ENCODE results near the gene RALGPS1. TPM values are rescaled to one million over a fixed set of nuclear protein-coding genes. Genes with fewer than 3 reads are reported as not detected.

Gene RALGPS1
- polyA plus RNA-seq, 3 donors, result 0.60 to 4.6 (median 1.3) TPM

DNA sequence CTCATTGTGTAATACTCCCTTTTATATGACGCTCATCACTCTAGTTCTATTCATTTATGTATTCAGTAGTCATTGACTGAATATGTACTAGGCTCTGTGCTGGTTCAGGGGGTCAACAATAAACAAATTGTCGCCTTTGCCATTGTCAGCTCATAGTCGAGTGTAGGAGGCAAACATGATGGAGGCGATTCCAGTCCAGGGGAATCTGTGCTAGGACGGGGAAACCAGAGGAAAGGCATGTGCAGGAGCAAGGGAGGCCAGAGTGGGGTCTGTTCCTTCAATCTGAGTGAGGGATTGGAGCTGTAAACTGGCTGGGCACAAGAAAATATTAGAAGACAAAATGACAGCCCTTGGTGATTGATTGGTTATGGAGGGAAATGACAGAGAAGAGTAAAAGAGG, 123.9 kb downstream of the RALGPS1 start:
- no peaks in the 10 kb centered on the region for H3K4me1 Mint-ChIP-seq
- H3K36me3 Mint-ChIP-seq, result no peaks in the 10 kb centered on the region
- no peak overlapping the region for H3K4me3 Mint-ChIP-seq
- H3K27ac ChIP-seq (ENCODE audit: low read depth in 1 of 2, low read length in 2 of 2), result no peak overlapping the region
- DNase-seq, result no peak
- no peaks in the 10 kb centered on the region for H3K79me2 ChIP-seq (ENCODE audit: insufficient read depth, low read length)
- no peak overlapping the region for H3K27ac Mint-ChIP-seq
- TF ChIP-seq CTCF (IDR thresholded peaks at IDR 0.05), result no peak
- H2AFZ ChIP-seq (ENCODE audit: insufficient read depth, low read depth, low read length, poor library complexity, severe bottlenecking), result no peak overlapping the region
- H3K36me3 ChIP-seq (replicated peaks in 1 of 2; ENCODE audit: control insufficient read depth in 1 of 2, insufficient read depth in 2 of 2, low read length in 2 of 2), result no peaks in the 10 kb centered on the region
- no peaks in the 10 kb centered on the region for H3K9me3 ChIP-seq (replicated peaks in 1 of 2; ENCODE audit: control insufficient read depth in 1 of 2, insufficient read depth in 1 of 2, low read length in 2 of 2)
- H3K9me3 Mint-ChIP-seq, result no peaks in the 10 kb centered on the region
- no peak overlapping the region for H3K9ac ChIP-seq (ENCODE audit: insufficient read depth, low read length, poor library complexity, severe bottlenecking)
- H3K4me1 ChIP-seq (ENCODE audit: control insufficient read depth in 1 of 2, insufficient read depth in 2 of 2, low read length in 2 of 2), result peaks cover 0 to 2% of the 10 kb centered on the region in 2 donors
- intact Hi-C loops (cut with micrococcal nuclease), result no loop called here
- no peaks in the 10 kb centered on the region for H4K20me1 ChIP-seq (ENCODE audit: insufficient read depth, low read length)
- H3K4me2 ChIP-seq (replicated peaks; ENCODE audit: extremely low read depth, low read length, poor library complexity, severe bottlenecking), result no peak overlapping the region
- H3K4me3 ChIP-seq (replicated peaks in 1 of 3; ENCODE audit: low read depth in 2 of 3, low read length in 3 of 3), result no peak overlapping the region
- H3K27me3 Mint-ChIP-seq (ENCODE audit: low read depth in 3 of 3), result no peaks in the 10 kb centered on the region
- H3K27me3 ChIP-seq (ENCODE audit: control insufficient read depth in 2 of 2, insufficient read depth in 2 of 2, low read length in 2 of 2), result no peaks in the 10 kb centered on the region
- 96% methylated on average over 4 of the region's 5 CpGs for WGBS (ENCODE audit: insufficient coverage)

DNA sequence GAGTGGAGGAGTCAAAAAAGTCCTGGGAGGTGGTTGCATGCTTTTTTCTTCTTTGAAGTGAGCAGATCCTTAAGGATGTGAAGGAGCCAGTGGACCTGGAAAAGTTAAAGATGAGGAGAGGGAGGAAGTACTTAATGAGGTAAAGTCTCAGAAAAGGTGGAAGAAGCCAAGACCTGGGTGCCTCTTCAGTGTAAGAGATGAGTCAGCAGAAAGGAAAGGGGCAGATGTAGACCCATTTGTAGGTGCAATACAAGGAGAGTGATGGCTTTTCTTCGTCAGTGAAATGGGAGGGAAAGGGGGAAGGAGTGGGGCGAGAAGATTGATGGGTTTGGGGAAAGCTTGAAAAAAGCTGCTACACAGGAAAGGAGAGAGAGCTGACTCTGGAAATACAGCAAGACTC, 124.9 kb downstream of the RALGPS1 start:
- Histone ChIP-seq H3K27me3 (ENCODE audit: control insufficient read depth in 2 of 2, insufficient read depth in 2 of 2, low read length in 2 of 2) (no peaks in the 10 kb centered on the region), H2AFZ (ENCODE audit: insufficient read depth, low read depth, low read length, poor library complexity, severe bottlenecking) (no peak overlapping the region), H3K4me3 (replicated peaks in 1 of 3; ENCODE audit: low read depth in 2 of 3, low read length in 3 of 3) (no peak overlapping the region), H3K27ac (ENCODE audit: low read depth in 1 of 2, low read length in 2 of 2) (no peak overlapping the region), H4K20me1 (ENCODE audit: insufficient read depth, low read length) (no peaks in the 10 kb centered on the region), H3K9me3 (replicated peaks in 1 of 2; ENCODE audit: control insufficient read depth in 1 of 2, insufficient read depth in 1 of 2, low read length in 2 of 2) (no peaks in the 10 kb centered on the region), H3K36me3 (replicated peaks in 1 of 2; ENCODE audit: control insufficient read depth in 1 of 2, insufficient read depth in 2 of 2, low read length in 2 of 2) (no peaks in the 10 kb centered on the region), H3K4me2 (replicated peaks; ENCODE audit: extremely low read depth, low read length, poor library complexity, severe bottlenecking) (no peak overlapping the region), H3K9ac (ENCODE audit: insufficient read depth, low read length, poor library complexity, severe bottlenecking) (no peak overlapping the region), H3K4me1 (ENCODE audit: control insufficient read depth in 1 of 2, insufficient read depth in 2 of 2, low read length in 2 of 2) (peaks cover 0 to 2% of the 10 kb centered on the region in 2 donors), H3K79me2 (ENCODE audit: insufficient read depth, low read length) (no peaks in the 10 kb centered on the region)
- Mint-ChIP-seq H3K36me3 (no peaks in the 10 kb centered on the region), H3K4me1 (no peaks in the 10 kb centered on the region), H3K9me3 (no peaks in the 10 kb centered on the region), H3K27ac (no peak overlapping the region), H3K4me3 (no peak overlapping the region), H3K27me3 (ENCODE audit: low read depth in 3 of 3) (no peaks in the 10 kb centered on the region)
- no peak for TF ChIP-seq CTCF (IDR thresholded peaks at IDR 0.05)
- no peak for DNase-seq
- intact Hi-C loops (cut with micrococcal nuclease), result no loop called here
- 83% methylated on average over 2 of the region's 2 CpGs for WGBS (ENCODE audit: insufficient coverage)

All from CD14-positive monocyte (primary cell).